NCI-H524 (cell line): ENCODE results near the gene MAST4.

Experiments used
- DNase-seq, 2 experiments: peaks; one replicate each; lab custom pipeline; 2025; lab: John Stamatoyannopoulos, UW

MAST4 gene

GRCh38 chr5:66874004-66874403, 277.8 kb downstream of the MAST4 start:
- peak in 1 of 2 experiments; percentile 35 for DNase-seq

GRCh38 chr5:66875315-66875714, 279.1 kb downstream of the MAST4 start:
- DNase-seq = no peak

DNA sequence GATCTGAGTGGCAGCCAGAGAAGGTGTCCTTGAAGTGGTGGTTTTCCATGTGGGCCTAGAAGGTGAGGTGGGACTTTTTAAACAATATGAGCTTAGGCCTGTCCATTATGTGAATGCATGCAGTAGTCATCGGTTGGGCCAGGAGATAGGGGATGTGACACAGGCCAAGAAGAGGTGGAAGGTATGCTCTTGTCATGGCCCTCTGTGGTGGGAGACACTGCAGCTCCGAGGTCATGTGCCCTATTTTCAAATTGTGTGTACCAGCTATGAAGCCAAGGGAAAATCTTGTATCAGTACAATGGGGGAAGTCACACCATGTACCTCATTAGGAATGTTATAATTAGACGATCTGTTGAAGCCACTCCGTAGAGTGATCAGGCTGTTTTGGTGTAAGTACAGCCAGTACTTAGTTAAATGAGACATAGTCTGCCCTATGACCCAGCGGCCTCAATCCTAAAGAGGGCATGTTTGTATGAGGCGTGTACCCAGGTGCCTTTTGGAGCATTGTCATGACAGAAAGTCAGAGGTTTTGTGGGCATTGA, 280.1 kb downstream of the MAST4 start:
- no peak for DNase-seq

- DNase-seq = no peak
These were observed 281.6 kb downstream of the MAST4 start for GRCh38 chr5:66877843-66878242.

DNA sequence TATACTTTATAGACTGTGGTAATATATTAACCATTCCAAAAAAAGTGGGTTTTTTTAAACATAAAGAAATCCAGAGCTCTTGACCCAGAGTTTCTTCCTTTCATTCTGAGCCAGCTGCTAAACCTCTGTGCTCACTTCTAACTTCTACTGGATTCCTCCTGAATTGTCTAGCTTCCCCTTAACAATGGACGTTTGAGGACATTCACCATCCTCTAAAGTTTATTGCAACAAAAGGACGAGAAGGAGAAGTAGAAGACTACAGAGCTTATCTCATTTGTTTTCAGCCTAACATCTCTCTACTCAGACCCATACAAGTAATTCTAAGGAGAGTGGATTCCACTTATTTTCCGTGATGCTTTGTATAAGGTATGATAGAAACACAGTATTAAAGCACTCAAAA, 284.2 kb downstream of the MAST4 start:
- no peak for DNase-seq

DNA sequence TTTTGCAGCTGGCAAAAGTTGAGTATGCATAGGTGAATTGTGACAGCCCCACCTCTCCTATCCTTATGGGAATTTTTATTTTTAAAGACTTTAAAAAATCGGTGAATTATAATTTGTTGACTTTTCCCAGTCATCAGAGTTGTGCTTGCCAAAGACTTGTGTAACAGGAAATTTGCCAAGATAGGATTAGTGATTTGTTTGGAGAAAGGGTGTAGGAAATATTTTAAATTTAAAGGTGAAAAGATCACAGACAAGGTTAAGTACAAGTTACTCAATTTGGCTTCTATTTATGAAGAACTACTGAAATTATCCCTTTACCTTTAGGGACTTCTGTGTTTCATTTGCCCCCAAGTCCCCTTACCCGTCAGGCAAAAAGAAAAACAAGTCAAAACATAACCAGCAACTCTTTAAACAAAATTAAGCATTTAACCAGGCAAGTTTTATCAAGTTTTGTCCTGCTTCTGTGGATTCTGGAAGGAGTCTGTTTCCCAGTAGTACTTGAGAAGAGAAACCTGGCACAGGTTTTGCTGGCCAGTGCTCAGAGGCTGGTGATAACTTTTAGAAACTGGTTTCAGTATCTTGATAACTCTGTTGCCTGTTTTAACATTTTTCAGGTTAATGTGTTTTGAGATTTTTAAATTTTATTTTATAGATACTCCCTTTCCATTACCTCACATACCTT, 285.4 kb downstream of the MAST4 start:
- DNase-seq = no peak

DNA sequence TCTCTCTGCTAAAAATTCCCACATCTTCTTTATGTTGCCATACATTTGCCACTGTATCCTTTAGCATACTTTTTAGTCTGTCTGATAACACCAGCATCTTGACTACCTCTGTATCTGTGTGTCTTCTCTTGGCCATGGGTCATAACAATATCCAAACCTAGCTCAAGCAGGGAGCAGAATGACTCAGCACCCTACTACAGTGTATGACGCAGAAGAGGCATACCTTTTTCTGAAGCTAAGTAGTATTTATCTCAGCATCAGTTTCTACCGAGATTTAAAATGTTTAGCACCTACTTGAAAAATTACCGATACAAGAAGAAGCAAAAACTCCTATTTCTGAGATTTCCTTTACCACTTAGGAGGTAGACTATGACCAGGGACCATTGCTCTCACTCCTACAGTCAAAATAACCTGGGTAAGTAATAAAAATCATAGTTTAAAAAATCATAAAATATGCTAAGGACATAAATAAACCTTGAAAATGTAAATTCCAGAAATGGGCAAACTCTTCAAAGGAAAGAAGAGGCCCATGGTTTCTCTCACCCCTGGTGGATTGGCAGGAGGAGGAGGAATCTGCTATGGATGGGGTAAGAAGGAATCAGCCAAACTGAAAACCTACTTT, 286.5 kb downstream of the MAST4 start:
- DNase-seq = no peak

DNA sequence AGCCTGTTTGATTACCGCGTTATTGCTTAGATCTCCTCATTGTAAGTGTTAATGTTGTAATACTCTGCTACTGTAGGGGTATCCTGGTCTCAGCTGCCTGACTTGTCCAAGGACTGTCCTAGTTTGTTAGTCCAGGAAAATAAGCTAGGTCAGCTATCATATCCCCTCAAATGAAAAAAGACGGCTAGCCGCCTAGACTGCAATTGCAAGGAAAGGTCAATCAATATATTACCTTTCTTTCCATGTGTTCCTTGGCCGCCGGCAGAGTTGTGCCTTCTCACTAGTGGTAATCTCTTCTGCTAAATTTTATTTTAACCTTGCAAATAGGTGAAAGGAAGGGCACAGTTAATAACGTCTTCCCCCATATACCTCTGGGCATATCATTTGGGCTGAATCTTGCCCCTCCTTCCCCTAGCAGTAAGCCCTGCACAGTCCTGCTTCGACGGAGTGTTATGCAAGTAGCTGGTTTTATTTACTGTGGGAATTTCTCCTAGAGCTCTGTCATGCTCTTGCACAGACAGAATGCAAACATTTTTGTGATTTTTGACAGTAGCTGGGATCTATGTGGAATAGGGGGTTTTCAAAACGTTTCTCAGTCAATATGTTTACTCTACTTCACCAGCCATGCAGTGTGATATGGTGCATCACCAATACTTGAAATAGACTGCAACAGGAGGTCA, 288.5 kb downstream of the MAST4 start:
- no peak for DNase-seq

- DNase-seq = no peak
These were observed 290.7 kb downstream of the MAST4 start for GRCh38 chr5:66886941-66887340.

- no peak for DNase-seq
These were observed 292.4 kb downstream of the MAST4 start for GRCh38 chr5:66888613-66889012.

GRCh38 chr5:66889056-66889455, 292.9 kb downstream of the MAST4 start:
- DNase-seq = no peak

DNA sequence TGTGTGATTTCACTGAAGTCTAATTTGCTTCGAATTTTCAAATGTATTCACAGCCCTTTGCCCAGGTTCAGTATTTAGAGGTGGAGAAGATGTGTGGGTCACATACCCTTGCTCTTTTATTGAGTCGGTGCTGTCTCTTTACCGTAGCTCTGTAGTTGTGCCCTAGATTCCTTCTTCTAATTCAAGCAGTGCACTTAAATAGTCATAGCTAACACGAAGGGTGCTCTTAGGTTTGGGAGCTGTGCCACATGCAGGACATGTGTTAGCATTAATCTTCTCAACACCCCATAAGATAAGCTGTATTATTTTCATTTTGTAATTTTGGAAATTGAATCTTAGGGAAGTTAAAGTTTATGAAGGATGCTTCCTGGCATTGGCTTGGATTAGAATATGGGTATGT, 293.3 kb downstream of the MAST4 start:
- no peak for DNase-seq

GRCh38 chr5:66891184-66891925, 295.2 kb downstream of the MAST4 start:
- no peak for DNase-seq

DNA sequence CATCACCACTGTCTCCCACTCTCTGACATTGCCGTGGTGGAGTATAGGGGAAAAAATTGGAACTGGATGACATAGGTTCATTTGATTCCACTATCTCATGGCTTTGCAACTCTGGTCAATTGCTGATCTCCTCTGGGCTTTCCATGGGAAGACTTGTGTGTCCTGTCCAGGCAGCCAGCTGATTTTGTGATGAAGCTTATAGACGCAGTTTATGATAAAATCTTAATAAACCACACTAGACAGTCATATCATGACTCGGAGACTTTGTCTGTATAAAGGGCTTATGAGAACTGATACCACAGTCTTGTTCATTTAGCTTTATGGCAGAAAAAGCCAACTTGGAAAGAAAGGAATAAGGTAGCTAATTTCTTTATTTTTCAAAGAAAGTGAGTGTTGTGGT, 296.5 kb downstream of the MAST4 start:
- DNase-seq = no peak

- DNase-seq = no peak
These were observed 298.5 kb downstream of the MAST4 start for GRCh38 chr5:66894480-66895240.

DNA sequence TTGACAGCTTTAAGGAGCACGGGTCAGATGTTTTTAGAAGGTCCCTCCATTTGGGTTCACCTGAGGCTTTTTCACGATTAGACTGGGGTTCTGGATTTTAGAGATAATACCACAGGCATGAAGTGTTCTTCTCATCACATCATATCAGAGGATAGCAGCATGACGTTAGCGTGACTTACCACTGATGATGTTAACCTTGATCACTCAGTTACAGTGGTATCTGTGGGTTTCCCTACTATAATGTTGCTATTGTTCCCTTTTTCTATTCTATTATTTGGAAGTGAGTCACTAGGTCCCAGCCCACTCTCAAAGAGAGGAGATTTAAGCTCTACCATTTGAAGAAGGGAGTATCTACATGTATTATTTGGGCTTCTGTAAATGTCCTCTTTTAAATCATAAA, 300.0 kb downstream of the MAST4 start:
- no peak for DNase-seq

GRCh38 chr5:66897356-66897755, 301.2 kb downstream of the MAST4 start:
- DNase-seq = no peak

- DNase-seq = no peak
These were observed 302.2 kb downstream of the MAST4 start for GRCh38 chr5:66898241-66898995.

- no peak for DNase-seq
These were observed 307.0 kb downstream of the MAST4 start for GRCh38 chr5:66903218-66903617.

- DNase-seq = no peak
These were observed 307.5 kb downstream of the MAST4 start for GRCh38 chr5:66903709-66904108.

GRCh38 chr5:66904189-66904588, 308.0 kb downstream of the MAST4 start:
- no peak for DNase-seq
